ENCODE data around the gene MYRIP. TPM values are rescaled to one million over a fixed set of nuclear protein-coding genes. Genes with fewer than 3 reads are reported as not detected.

Gene MYRIP
- total RNA-seq, 1 experiment from 2014 or later = 0.44 TPM

DNA sequence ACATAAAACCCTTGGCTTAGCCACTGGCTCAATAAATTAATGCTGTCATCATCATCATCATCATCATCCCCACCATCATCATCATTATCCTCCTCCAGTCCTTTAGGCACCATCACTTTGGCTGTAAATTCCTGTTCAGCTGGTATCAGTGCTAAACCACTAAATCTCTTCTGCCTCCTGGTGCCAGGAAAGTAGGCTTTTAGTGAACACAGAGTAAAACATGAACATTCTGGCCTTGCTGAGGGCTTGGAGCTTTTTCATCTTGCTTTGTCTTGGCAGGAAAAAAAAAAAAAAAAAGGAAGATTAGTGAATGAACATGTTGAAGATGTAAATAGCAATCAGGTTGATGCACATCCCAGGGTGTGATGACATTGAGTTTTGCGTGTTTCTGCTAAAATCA is 432.8 kb downstream of the MYRIP start:
- Histone ChIP-seq H3K4me3 (replicated peaks in 1 of 2; ENCODE audit: low read depth in 1 of 2, low read length in 2 of 2) (no peak overlapping the region), H3K79me2 (ENCODE audit: insufficient read depth, low read length) (no peaks in the 10 kb centered on the region), H3K9me3 (ENCODE audit: control insufficient read depth in 1 of 2, insufficient read depth in 1 of 2, low read depth in 1 of 2, low read length in 2 of 2) (no peaks in the 10 kb centered on the region), H3K4me1 (ENCODE audit: control insufficient read depth in 1 of 2, insufficient read depth in 2 of 2, low read length in 2 of 2) (no peaks in the 10 kb centered on the region), H3K9ac (ENCODE audit: low read length) (no peak overlapping the region), H3K4me2 (ENCODE audit: low read length) (no peak overlapping the region), H2AFZ (ENCODE audit: low read depth, low read length, poor library complexity, severe bottlenecking) (no peak overlapping the region), H3K36me3 (ENCODE audit: control insufficient read depth in 1 of 2, insufficient read depth in 2 of 2, low read length in 2 of 2) (no peaks in the 10 kb centered on the region), H3K27ac (ENCODE audit: low read depth, low read length) (no peak overlapping the region), H3K9me2 (ENCODE audit: insufficient read depth) (no peaks in the 10 kb centered on the region), H4K20me1 (ENCODE audit: insufficient read depth) (no peaks in the 10 kb centered on the region; the same call in 1 of the 2 replicates), H3K27me3 (ENCODE audit: insufficient read depth, low read length) (no peaks in the 10 kb centered on the region)
- ATAC-seq (no peak), DNase-seq (ENCODE audit: low read depth, low spot score) (no peak)
- POLR2A ChIA-PET = no interaction called here
- TF ChIP-seq, protein P1, sequence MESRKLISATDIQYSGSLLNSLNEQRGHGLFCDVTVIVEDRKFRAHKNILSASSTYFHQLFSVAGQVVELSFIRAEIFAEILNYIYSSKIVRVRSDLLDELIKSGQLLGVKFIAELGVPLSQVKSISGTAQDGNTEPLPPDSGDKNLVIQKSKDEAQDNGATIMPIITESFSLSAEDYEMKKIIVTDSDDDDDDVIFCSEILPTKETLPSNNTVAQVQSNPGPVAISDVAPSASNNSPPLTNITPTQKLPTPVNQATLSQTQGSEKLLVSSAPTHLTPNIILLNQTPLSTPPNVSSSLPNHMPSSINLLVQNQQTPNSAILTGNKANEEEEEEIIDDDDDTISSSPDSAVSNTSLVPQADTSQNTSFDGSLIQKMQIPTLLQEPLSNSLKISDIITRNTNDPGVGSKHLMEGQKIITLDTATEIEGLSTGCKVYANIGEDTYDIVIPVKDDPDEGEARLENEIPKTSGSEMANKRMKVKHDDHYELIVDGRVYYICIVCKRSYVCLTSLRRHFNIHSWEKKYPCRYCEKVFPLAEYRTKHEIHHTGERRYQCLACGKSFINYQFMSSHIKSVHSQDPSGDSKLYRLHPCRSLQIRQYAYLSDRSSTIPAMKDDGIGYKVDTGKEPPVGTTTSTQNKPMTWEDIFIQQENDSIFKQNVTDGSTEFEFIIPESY (IDR thresholded peaks at IDR 0.05; ENCODE audit: extremely low read depth, insufficient replicate concordance, low read length) = no peak
- TF ChIP-seq CEBPB (IDR thresholded peaks at IDR 0.05; ENCODE audit: low read depth) = no peak
- no peak for TF ChIP-seq JUND (IDR thresholded peaks at IDR 0.05)
- TF ChIP-seq, protein P2, sequence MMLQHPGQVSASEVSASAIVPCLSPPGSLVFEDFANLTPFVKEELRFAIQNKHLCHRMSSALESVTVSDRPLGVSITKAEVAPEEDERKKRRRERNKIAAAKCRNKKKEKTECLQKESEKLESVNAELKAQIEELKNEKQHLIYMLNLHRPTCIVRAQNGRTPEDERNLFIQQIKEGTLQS (IDR thresholded peaks at IDR 0.05) = no peak
- no peak for TF ChIP-seq TCF7L2 (IDR thresholded peaks at IDR 0.05; ENCODE audit: borderline replicate concordance, extremely low read depth, insufficient read depth, insufficient read length)
- RAD21 ChIA-PET (ENCODE audit: low non-redundant PET in 1 of 2, low total read pairs in 2 of 2, uncharacterized antibody in 2 of 2, unreplicated experiment in 2 of 2) = no interaction called here
- CTCF ChIA-PET = no interaction called here
- intact Hi-C loops (cut with micrococcal nuclease) = no loop called here
- no TSS peak for BruUV-seq (replicated peaks)

DNA sequence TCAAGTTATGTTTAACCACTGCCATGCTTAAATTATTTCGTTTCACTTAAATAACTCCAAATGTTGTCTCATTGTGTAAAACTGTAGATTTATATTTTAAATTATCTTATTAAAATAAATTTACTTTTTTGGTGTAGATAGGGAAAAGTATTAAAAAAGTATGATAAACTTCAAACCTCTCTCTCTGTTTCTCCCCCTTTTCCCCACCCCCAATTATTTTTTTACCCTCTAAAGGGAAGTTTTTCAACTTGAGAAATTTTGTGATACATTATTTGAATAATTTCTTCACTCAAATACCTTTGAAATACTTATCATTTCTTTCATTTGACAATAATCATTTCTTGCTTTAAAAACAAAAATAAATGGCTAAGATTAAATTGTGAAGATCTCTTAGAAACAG is 433.2 kb downstream of the MYRIP start:
- Histone ChIP-seq H3K4me2 (ENCODE audit: low read length) (no peak overlapping the region), H3K27me3 (ENCODE audit: insufficient read depth, low read length) (no peaks in the 10 kb centered on the region), H3K36me3 (ENCODE audit: control insufficient read depth in 1 of 2, insufficient read depth in 2 of 2, low read length in 2 of 2) (no peaks in the 10 kb centered on the region), H4K20me1 (ENCODE audit: insufficient read depth) (no peaks in the 10 kb centered on the region; the same call in 1 of the 2 replicates), H3K4me3 (replicated peaks in 1 of 2; ENCODE audit: low read depth in 1 of 2, low read length in 2 of 2) (no peak overlapping the region), H3K9me2 (ENCODE audit: insufficient read depth) (no peaks in the 10 kb centered on the region), H3K9ac (ENCODE audit: low read length) (no peak overlapping the region), H3K9me3 (ENCODE audit: control insufficient read depth in 1 of 2, insufficient read depth in 1 of 2, low read depth in 1 of 2, low read length in 2 of 2) (no peaks in the 10 kb centered on the region), H3K4me1 (ENCODE audit: control insufficient read depth in 1 of 2, insufficient read depth in 2 of 2, low read length in 2 of 2) (no peaks in the 10 kb centered on the region), H3K27ac (ENCODE audit: low read depth, low read length) (no peak overlapping the region), H2AFZ (ENCODE audit: low read depth, low read length, poor library complexity, severe bottlenecking) (no peak overlapping the region), H3K79me2 (ENCODE audit: insufficient read depth, low read length) (no peaks in the 10 kb centered on the region)
- ChIA-PET CTCF (no interaction called here), RAD21 (ENCODE audit: low non-redundant PET in 1 of 2, low total read pairs in 2 of 2, uncharacterized antibody in 2 of 2, unreplicated experiment in 2 of 2) (no interaction called here), POLR2A (no interaction called here)
- no peak for DNase-seq (ENCODE audit: low read depth, low spot score)
- intact Hi-C loops (cut with micrococcal nuclease) = no loop called here
- no peak for ATAC-seq
- BruUV-seq (replicated peaks) = no TSS peak
- no peak for TF ChIP-seq CBX3 (IDR thresholded peaks at IDR 0.05; ENCODE audit: low read depth)
- no peak for TF ChIP-seq ELF1 (IDR thresholded peaks at IDR 0.05; ENCODE audit: borderline replicate concordance, low read depth)
- TF ChIP-seq EZH2phosphoT487 (IDR thresholded peaks at IDR 0.05; ENCODE audit: borderline replicate concordance) = no peak
- TF ChIP-seq, protein P3, sequence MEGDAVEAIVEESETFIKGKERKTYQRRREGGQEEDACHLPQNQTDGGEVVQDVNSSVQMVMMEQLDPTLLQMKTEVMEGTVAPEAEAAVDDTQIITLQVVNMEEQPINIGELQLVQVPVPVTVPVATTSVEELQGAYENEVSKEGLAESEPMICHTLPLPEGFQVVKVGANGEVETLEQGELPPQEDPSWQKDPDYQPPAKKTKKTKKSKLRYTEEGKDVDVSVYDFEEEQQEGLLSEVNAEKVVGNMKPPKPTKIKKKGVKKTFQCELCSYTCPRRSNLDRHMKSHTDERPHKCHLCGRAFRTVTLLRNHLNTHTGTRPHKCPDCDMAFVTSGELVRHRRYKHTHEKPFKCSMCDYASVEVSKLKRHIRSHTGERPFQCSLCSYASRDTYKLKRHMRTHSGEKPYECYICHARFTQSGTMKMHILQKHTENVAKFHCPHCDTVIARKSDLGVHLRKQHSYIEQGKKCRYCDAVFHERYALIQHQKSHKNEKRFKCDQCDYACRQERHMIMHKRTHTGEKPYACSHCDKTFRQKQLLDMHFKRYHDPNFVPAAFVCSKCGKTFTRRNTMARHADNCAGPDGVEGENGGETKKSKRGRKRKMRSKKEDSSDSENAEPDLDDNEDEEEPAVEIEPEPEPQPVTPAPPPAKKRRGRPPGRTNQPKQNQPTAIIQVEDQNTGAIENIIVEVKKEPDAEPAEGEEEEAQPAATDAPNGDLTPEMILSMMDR (IDR thresholded peaks at IDR 0.05 in 2 of 3, conservative IDR thresholded peaks at IDR 0.05 in 1 of 3; ENCODE audit: borderline replicate concordance in 1 of 3, insufficient read depth in 1 of 3, low read depth in 2 of 3, low read length in 2 of 3) = no peak
- no peak for TF ChIP-seq EZH2 (IDR thresholded peaks at IDR 0.05)
- TF ChIP-seq, protein P4, sequence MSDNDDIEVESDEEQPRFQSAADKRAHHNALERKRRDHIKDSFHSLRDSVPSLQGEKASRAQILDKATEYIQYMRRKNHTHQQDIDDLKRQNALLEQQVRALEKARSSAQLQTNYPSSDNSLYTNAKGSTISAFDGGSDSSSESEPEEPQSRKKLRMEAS (IDR thresholded peaks at IDR 0.05) = no peak
- TF ChIP-seq SIN3A (IDR thresholded peaks at IDR 0.05; ENCODE audit: low read depth) = no peak
- no peak for TF ChIP-seq YY1 (IDR thresholded peaks at IDR 0.05; ENCODE audit: extremely low read depth, insufficient replicate concordance, low read depth, low read length)
- no peak for TF ChIP-seq RAD21 (IDR thresholded peaks at IDR 0.05; ENCODE audit: low read depth)
- TF ChIP-seq EGR1 (IDR thresholded peaks at IDR 0.05; ENCODE audit: low read depth) = no peak
- TF ChIP-seq FOSL1 (IDR thresholded peaks at IDR 0.05; ENCODE audit: low read depth) = no peak
- TF ChIP-seq ZNF274 (IDR thresholded peaks at IDR 0.05; ENCODE audit: low read depth, low read length) = no peak

Measured in HCT116 (cell line).